Tibial nerve (tissue), 4 donors: ENCODE measurements around the gene HEBP1.

Experiments
- EP300 ChIP-seq, 2 donors: sonication (generic); formaldehyde crosslinking; IDR thresholded peaks; one replicate each; pipeline ENCODE4 v1.6.1; 2017; ENCODE audit warnings: antibody characterized with exemption in 2 of 2, mild to moderate bottlenecking in 1 of 2
- POLR2A ChIP-seq, 2 donors: fragments of 450-650 bp; IDR thresholded peaks; one replicate each; pipeline ENCODE4 v1.6.1; 2017; ENCODE audit warnings: antibody characterized with exemption in 2 of 2, mild to moderate bottlenecking in 2 of 2, moderate library complexity in 2 of 2
- TF ChIP-seq, protein P1 (sequence below), 5 experiments: fragments of 200-600 bp in 3 of 5; fragments of 450-650 bp in 2 of 5; sonication (generic) in 3 of 5; IDR thresholded peaks; one replicate each; pipeline ENCODE4 v1.5.1; 2016 to 2019; ENCODE audit warnings: antibody characterized with exemption in 5 of 5, mild to moderate bottlenecking in 3 of 5, moderate library complexity in 2 of 5

DNA sequence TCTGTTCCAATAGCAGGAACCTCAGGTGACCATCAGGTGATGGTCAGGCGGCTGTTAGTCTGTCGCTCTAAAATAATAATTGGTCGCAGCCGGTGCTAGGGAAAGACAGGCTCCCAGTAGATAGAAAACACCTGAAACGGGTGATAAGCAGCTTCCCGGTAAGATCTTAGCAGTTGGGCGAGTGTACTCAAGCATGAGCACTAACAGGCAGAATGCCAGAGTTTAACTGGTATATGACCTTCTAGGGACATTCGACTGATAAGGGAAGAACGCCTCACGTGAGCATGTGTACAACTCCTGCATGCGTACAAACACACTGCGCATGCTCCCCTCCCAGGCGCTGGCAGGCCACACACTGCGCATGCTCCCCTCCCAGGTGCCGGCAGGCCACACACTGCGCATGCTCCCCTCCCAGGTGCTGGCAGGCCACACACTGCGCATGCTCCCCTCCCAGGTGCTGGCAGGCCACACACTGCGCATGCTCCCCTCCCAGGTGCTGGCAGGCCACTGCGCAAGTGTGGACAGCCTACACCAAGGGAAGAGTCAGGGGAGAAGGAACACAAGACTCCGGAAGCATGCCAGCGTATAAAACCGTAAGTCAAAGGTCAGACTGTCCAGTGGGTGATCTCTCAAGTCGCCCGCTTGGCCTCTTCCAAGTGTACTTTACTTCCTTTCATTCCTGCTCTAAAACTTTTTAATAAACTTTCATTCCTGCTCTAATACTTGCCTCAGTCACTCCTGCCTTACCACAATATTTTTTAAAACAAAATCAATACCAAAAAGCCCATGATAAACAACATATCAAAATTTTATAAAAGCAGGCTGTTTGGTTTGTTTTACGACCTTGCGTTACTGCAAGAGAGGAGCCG, 72.6 kb downstream of the HEBP1 start:
- TF ChIP-seq, protein P1, sequence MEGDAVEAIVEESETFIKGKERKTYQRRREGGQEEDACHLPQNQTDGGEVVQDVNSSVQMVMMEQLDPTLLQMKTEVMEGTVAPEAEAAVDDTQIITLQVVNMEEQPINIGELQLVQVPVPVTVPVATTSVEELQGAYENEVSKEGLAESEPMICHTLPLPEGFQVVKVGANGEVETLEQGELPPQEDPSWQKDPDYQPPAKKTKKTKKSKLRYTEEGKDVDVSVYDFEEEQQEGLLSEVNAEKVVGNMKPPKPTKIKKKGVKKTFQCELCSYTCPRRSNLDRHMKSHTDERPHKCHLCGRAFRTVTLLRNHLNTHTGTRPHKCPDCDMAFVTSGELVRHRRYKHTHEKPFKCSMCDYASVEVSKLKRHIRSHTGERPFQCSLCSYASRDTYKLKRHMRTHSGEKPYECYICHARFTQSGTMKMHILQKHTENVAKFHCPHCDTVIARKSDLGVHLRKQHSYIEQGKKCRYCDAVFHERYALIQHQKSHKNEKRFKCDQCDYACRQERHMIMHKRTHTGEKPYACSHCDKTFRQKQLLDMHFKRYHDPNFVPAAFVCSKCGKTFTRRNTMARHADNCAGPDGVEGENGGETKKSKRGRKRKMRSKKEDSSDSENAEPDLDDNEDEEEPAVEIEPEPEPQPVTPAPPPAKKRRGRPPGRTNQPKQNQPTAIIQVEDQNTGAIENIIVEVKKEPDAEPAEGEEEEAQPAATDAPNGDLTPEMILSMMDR (IDR thresholded peaks at IDR 0.05) = no peak
- TF ChIP-seq POLR2A (IDR thresholded peaks at IDR 0.05) (no peak), EP300 (IDR thresholded peaks at IDR 0.05) (no peak)
